ENCODE data around the gene FAM78A.

DNA sequence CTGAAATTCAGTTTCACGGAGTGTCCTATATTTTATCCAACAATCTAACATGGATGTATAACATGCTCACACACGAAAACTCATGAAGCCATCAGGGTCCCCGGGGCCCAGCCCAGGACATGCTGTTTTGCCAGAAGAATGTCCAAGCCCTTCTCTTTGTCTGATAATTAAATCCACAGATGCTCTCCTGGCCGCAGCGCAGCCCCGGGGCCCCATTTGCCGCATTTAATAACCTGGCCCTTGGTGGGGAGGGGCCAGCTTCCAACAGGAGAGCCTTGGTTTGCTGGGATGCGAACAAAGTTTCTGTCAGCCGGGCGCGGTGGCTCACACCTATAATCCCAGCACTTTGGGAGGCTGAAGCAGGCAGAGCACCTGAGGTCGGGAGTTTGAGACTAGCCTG, 43.2 kb upstream of the FAM78A start:
- no peak for TF ChIP-seq EZH2 (IDR thresholded peaks at IDR 0.05; ENCODE audit: insufficient read depth, poor library complexity, severe bottlenecking)
- TF ChIP-seq EZH2phosphoT487 (IDR thresholded peaks at IDR 0.05; ENCODE audit: insufficient read depth, low read depth), result no peak
